Fibroblast of skin of scalp (primary cell): ENCODE measurements around the gene OBP2A.

Experiments
- DNase-seq: peaks from one replicate; pipeline ENCODE4 v3.0.0-alpha.2; 2013

The OBP2A gene

GRCh38 chr9:135580664-135581380, 34.9 kb downstream of the OBP2A start:
- DNase-seq: no peak

GRCh38 chr9:135581636-135582426, 35.9 kb downstream of the OBP2A start:
- DNase-seq: no peak

GRCh38 chr9:135582541-135582940, 36.6 kb downstream of the OBP2A start:
- DNase-seq: no peak

- no peak for DNase-seq
Measured at GRCh38 chr9:135582966-135583687, 37.2 kb downstream of the OBP2A start.

GRCh38 chr9:135583688-135584011, 37.7 kb downstream of the OBP2A start:
- DNase-seq: no peak

GRCh38 chr9:135584371-135584770, 38.4 kb downstream of the OBP2A start:
- DNase-seq: no peak

- no peak for DNase-seq
Measured at GRCh38 chr9:135584934-135585333, 39.0 kb downstream of the OBP2A start.

GRCh38 chr9:135586601-135587109, 40.7 kb downstream of the OBP2A start:
- DNase-seq: no peak

GRCh38 chr9:135587658-135588057, 41.7 kb downstream of the OBP2A start:
- no peak for DNase-seq

GRCh38 chr9:135588371-135588770, 42.4 kb downstream of the OBP2A start:
- DNase-seq: no peak

- DNase-seq: no peak
Measured at GRCh38 chr9:135588886-135589595, 43.1 kb downstream of the OBP2A start.

- DNase-seq: no peak
Measured at GRCh38 chr9:135589596-135590485, 43.9 kb downstream of the OBP2A start.

- no peak for DNase-seq
Measured at GRCh38 chr9:135590486-135591079, 44.7 kb downstream of the OBP2A start.

- DNase-seq: no peak
Measured at GRCh38 chr9:135591506-135592330, 45.8 kb downstream of the OBP2A start.

GRCh38 chr9:135592331-135592590, 46.3 kb downstream of the OBP2A start:
- DNase-seq: no peak

GRCh38 chr9:135592625-135593024, 46.7 kb downstream of the OBP2A start:
- no peak for DNase-seq

GRCh38 chr9:135596211-135596610, 50.3 kb downstream of the OBP2A start:
- no peak for DNase-seq
